Activated T-cell treated with anti-CD3 and anti-CD28 coated beads, Interleukin-2, amount 50 U/mL, for 1 hour (primary cell): ENCODE data around the gene SLC16A10.
"Not testable (repeated sequence)": the region's sequence is repeated elsewhere in the genome, so short reads cannot be mapped to it uniquely, and the experiment has no call there.

Source experiments
- DNase-seq: peaks from one replicate; pipeline ENCODE4 v3.0.0-alpha.2; 2020

SLC16A10 gene

DNA sequence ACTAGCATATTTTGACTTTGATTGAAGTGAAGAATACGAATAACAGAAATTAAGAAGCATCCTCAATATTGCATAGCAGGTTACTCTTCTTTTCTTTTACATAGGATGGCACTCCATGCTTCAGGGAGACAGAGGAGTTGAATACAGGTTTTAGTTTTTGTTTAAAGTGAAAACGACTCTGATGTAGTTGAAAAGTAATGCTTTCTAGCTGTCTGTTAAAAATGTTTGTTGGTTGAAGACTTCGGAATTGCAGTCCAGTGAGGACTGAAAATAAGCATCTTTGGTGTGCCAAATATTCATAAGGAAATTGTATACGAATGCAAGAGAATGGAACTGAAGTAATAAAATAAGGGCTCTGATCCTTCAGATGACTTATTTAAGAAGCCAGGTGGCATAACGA lies 618 bp upstream of the SLC16A10 start:
- DNase-seq: no peak

DNA sequence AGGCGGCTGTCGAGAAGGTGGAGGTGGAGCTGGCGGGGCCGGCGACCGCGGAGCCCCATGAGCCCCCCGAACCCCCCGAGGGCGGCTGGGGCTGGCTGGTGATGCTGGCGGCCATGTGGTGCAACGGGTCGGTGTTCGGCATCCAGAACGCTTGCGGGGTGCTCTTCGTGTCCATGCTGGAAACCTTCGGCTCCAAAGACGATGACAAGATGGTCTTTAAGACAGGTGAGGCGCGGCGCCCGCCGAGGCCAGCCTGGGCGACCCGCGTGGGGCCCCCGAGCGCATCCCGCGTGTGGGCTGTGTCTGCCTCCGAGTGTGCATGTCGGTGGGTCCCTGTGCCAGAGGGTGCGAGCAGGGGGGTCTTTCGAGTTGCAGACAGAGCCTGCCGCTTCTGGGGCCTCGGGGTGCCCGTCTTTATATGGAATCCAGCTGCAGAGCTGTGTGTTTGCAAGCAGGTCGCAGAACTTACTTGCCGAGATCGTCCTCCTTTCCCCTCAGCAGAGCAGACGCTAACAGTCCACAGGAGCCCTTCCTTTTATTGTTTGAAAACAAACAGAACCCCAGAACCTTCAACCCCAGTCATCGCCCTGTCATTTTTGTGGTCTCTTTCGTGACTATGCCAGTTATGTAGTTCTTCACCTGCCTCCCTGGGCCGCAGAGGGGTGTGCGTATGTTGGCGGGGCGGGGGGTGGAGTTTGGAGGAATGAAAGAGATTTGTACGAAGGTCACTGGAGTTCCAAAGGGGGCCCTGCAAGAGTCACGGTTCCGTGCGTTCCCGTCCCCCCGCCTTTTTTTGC lies 766 bp downstream of the SLC16A10 start:
- DNase-seq: peak; percentile 71

DNA sequence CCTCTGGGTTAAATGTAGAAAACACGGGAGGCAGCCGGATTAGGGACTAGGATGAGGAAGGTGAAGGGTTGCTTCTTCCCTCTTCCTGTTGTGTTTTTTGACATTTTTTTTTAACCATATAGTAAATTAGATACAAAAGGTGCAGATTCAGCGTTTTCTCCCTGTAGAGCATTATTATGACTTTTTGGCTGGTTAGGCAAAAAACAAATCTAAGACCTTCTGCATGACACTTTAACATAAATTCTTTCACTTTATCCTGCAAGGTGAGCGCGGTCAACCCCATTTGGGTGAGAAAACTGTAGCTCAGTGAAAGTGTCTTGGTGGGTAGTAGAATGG lies 1.3 kb downstream of the SLC16A10 start:
- no peak for DNase-seq

DNA sequence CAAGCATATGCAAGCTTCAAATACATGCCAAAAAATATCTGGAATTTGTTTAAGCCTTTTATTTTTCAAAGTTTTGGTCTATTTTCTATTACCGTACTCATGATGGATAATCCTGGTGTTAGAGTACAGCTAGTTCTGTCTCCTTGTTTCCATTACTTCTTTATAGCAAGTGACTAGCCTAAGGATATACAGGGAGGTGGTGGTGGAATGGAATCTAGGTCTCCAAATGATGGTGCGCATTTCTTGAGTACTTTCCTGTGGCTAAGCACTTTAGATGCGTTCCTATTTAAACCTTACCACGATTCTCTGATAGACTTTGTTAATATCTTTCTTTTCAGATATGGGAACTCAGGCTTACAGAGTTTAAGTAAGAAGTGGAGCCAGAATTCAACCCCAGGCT lies 3.5 kb downstream of the SLC16A10 start:
- DNase-seq: no peak

DNA sequence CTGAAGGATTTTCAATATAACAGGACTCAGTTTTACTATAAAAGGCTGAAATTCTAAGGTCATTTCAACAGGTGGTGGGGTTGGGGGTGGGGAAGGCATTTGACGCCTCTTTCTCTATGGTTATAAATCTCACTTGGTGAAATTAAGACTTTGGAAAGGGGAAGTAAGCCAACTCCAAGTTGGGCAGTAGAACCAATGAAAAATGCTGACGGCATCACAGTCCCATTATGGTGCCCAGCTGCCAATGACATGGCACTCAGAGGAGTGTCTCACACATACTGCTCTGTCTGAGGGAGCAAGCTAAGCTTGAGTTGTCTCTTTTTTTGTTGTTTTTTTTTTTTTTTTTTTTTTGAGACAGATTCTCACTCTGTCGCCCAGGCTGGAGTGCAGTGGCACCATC lies 4.7 kb downstream of the SLC16A10 start:
- DNase-seq: no peak

DNA sequence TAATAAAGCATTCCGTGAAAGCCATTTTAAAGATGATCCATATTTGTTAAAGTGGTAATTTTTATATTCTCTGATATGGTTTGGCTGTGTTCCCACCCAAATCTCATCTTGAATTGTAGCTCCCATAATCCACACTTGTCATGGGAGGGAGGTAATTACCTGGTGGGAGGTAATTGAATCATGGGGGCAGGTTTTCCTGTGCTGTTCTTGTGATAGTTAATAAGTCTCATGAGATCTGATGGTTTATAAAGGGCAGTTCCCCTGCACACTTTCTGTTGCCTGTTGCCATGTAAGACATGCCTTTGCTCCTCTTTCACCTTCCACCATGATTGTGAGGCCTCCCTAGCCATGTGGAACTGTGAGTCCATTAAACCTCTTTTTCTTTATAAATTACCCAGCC lies 8.2 kb downstream of the SLC16A10 start:
- not testable (repeated sequence) for DNase-seq

DNA sequence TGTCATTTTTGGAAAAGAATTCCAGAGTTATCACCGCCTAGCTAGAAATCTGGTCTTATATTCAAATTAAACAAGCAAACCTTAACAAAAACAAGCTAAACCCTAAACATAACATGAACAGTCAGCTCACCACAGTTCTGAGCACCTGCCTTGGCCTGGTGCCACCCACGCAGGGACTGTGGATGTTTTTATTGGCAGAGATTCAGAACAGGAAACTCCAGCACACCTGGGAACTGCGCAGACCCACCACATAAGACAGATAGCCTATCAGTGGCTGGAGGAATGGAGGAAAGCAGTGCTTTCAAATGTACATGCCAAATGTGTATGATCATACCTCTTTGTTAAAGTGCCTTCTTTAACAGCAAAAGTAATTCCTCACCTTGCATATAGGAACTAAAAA lies 8.9 kb downstream of the SLC16A10 start:
- DNase-seq: peak; percentile 56

DNA sequence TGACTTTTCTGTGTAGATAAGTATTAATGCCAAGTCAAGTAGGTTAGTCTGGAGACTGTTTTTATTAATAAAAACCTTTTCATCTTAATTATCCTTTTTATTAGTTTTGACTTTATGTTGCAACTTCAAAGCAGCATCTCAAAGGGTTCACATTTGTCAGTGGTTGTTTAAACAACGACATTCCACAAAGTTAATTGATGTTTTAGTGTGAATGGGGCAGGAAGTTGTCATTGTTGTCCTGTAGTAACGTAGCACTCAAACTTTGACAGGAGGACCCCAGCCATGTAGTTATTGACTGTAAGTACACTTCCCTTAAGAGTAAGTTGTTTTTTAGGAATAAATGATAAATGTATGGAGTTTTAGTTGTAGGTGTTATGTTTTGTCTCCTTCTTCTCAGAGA lies 11.3 kb downstream of the SLC16A10 start:
- no peak for DNase-seq

DNA sequence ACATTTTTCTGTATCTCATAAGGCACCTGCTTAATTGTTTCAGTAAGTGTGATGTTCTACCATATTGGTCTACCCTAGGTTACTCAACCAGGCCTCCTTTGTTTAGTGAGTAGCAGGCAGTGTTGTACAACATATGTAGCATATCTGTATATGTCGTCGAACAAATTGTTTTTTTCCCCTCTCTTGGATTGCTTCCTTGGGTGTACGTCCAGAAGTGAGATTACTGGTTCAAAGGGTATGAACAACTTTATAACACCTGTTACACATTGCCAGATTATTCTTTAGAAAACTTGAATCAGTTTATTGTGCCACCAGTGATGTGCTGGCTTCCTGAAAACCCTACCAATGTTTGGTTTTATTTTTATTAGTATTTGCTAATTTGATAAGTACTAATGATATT lies 14.7 kb downstream of the SLC16A10 start:
- no peak for DNase-seq

DNA sequence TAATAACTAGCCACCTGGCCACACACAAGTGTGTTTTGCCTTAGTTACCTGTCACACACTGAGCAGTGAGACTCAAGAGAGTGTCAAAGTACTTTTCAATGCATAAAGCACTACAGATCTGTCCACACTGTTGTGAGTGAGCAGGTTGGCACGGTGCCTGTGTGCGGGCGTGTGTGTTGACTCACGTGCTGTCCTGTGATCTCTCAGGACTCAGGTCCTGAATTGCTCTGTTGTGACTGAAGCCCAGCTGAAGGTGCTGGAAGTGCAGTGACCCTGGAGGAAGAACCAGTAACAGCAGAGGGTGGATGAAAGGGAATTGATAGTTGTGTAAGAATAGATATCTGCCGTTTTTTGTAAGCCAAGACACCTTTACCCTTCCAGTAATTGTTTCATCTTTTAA lies 18.3 kb downstream of the SLC16A10 start:
- DNase-seq: no peak

DNA sequence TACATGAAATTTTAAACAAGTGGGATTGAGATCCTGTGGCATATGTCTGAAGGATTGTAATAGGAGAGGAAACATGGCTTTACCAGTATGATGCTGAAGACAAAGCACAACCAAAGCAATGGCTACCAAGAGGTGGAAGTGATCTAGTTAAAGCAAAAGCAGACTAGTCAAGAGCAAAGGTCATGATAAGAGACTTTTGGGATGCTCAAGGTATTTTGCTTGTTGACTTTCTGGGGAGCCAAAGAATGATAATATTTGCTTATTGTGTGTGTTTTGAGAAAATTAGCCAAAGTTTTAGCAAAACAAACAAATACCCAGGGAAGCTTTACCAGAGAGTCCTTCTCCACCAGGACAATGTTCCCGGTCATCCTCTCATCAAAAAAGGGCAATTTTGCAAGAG lies 20.3 kb downstream of the SLC16A10 start:
- DNase-seq: no peak

DNA sequence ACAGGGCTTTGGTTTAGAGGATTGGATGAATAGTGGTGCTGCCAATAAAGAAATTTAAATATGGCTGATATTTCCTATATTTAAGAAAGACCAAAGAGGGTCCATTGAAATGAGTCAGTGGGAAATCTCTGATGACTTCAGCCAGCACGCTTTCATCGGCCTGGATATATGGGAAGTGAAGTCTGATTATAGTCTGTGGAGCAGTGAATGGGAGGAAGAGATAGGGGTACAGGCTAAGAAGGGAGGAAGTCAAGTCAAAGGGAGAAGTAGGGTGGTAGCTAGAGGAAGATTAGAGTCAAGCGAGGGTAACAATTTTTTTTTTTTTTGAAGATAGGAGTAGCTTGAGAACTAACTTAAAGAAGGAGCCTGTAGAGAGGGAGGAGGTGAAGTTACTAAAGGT lies 22.7 kb downstream of the SLC16A10 start:
- DNase-seq: no peak

DNA sequence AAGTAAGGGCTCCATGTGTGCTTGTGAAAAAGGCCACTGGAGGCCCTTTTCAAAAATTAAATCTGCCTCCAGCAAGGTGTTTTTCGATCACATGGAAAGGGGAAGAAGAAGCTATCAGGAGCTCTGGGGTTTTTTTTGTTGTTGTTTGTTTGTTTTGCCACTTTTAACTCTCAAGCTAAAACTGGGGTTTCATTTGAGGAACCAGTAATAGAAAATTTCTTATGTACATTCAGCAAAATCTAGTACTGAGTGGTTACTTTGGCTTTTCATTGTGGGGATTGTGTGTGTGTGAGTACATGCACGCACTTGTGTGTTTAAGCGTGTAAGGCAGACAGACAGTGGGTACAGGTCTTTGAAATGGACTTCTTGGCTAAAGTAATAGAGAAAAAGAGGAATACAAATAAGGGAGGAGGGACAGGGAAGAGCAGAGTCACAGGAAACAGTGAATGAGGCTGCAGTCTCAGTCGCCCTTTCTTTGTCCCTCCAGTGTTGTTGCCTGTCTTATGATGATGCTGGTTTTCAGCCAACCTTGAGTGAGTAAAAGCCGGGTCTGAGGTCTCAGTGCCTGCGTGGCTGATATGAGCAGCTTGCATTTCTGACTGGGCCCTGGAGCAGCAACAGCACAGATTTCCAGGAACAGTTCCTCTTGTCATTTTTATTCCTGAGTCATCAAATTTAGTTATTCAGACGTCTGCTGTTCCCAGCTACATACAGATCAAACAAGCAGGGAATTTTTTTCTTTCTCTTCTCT lies 26.2 kb downstream of the SLC16A10 start:
- DNase-seq: peak; percentile 40

DNA sequence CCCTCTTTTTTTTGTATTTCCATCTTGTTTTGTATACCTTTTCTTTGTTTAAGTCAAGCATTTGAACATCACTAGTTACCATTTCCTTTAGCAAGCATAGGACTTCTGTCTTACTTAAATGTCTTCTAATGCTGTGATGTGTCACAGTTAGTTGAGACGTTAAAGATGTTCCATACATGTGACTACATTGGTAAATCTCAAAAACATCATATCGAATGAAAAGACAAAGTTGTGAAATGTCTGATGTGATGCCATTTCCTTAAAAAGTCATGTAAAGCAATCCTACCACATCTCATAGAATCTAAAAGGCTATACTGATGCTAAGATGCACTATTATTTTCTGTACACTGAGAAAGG lies 26.8 kb downstream of the SLC16A10 start:
- DNase-seq: no peak

DNA sequence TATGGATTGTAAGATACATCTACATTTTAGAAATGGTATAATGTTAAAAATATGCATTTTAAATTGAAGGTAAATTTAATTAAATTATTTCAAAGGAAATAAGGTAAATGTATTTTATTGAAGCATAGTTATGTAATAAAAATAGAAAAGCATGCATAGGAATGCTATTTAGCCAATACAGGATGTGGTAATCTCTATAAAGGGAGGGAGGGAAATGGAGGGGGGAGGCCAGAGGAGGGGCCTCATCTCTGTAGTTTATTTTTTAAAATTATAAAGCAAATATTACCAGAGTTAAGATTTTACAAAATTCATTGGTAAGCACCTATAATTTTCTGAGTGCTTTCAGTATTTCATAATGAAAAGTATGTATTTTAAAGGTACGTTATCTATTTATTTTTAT lies 27.2 kb downstream of the SLC16A10 start:
- DNase-seq: no peak

DNA sequence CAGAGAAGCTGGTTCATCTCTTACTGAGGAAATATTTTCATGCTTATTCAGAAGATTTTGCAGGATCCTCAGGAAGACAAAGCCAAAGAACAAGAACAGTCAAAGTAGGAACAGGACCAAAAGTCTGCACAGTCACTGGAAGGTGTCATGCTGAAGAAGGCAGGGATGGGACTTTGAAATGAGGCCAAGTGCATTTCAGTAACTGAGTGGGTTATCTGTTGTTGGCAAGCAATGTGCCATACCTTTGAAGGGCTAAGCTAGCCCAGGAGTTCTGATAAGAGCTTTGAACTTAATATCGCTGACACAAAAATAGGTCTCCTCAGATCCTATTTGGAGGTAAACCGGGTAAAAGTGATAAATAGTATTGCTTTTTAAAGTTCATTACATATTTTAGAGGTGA lies 31.5 kb downstream of the SLC16A10 start:
- DNase-seq: no peak

DNA sequence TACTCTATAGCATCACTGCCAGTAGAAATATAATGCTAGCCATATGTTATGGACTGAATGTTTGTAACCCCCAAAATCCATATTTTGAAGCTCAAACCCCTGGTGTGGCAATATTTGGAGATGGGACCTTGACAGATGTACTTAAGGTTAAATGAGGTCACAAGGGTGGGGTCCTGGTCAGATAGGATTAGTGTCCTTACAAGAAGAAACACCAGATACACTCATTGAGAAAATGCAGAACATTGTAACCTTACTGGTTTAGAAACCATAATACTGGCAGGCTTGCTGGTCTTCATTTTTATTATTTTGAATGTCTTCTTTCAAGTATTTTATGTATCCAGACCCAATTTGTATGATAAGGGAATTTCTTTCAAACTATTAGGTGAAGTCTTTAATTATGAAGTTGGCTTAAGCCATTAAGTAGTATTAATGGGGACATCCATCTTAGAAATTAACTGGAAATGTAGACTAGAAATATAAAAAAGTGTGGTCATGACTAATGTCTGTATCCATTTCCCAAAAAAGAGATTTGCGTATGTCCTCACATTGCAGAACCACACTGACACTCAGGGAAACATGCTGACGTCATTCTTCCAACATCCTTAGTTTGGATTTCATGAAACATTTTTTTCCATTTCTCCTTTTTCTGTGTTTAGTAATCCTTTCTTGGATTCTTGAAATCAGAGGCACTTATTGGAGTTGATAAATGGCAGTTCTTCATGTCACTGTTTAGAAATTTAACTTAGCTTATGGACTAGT lies 32.4 kb downstream of the SLC16A10 start:
- DNase-seq: no peak

DNA sequence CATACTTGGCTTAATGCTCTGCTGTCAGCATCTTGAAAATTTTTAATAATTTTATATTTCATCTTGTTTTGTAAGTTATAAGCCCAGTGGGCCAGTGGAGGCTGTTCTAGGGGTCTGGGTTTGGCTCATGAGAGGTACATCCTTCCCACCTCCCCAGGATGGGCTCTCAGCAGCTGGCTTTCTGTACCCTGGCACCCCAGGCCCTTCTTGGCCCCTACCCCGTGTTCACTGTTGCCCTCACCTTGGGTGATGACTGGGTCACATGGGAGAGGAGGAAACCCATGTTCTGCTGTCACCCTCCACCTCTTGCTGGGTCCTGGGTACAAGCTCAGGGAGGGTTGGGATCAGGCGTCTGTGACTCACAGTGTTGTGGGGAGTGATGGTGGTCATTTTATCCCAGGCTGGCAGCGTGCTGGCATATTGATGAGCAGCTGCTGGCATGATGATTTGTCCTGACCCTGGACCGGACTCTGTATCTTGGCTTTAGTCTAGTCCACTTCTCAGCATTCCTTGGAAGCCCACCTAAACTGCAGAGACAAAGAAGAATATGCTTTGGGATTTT lies 34.6 kb downstream of the SLC16A10 start:
- DNase-seq: no peak

DNA sequence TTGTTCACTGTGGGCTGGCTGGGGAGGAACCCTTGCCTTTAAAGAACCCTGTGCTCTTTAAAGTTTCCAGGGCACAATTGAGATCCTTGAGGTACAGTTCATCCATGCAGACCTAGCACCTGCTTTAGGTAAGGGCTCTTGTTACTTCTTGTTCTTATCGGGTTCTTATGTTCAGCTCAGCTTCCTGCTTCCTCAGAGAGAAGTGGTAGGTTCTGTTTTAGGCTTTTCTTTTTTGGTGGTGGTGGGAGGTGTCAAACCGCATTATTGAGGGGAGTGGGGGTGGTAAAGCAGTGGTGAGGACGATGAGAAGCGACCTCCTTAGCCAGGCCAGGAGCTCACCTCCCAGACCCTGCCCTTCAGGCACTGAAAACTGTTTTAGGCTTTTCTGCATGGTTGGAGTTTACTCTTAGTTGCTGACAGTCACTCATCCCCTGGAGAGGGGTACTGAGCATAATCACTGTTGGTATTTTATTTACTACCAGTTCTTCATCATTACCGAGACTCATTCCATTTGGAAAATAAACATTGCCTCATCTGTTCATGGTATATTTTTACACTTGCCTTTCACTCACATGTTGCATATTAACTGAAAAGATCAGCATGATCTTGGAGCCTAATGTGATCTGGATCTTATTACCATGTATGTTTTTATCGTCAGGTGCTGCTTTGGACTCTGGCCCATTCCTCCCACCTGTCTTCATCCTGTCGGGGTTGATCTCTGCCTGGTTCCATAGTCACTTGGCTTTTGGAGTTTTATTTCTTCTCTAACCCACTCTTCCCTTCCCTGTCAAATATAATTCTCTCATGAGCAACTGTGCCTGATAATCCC lies 35.4 kb downstream of the SLC16A10 start:
- no peak for DNase-seq

DNA sequence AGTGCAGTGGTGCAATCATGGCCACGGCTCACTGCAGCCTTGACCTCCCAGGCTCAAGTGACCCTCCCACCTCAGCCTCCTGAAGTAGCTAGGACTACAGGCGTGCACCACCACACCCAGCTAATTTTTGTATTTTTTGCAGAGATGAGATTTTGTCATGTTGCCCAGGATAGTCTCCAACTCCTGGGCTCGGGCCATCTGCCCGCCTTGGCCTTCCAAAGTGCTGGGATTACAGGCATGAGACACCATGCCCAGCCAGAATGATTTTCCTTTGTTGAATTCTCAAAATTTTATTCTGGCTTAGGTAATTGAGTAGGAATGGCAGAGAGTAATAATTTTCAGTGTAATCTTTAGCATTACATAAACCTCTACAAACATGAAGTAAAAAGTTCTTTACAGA lies 37.1 kb downstream of the SLC16A10 start:
- DNase-seq: no peak

DNA sequence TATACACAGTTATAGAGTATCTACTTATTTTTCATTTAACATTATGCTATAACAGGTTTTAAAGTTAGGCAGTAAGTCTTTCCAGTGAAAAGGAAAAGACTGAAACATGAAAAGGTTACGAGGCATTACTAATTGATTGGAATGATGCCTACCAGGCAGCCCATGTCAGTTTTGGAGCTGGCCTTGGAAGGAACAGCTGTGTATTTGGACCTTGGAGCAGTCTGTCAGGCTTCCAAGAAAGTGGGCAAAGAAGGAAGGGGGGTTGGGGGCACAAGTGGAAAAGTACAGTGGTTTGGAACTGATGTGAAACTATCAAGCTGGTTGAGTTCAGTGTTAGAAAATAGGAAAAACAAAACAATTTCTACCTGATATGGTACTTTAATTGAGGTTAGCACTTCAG lies 41.7 kb downstream of the SLC16A10 start:
- DNase-seq: no peak

DNA sequence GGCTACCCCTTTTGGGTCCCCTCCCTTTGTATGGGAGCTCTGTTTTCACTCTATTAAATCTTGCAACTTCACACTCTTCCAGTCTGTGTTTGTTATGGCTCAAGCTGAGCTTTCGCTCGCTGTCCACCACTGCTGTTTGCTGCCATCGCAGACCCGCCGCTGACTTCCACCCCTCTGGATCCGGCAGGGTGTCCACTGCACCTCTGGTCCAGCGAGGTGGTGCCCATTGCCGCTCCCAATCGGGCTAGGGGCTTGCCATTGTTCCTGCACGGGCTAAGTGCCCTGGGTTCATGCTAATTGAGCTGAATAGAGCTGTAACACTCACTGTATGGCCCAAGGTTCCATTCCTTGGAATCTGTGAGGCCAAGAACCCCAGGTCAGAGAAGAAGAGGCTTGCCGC lies 43.7 kb downstream of the SLC16A10 start:
- DNase-seq: not testable (repeated sequence)

DNA sequence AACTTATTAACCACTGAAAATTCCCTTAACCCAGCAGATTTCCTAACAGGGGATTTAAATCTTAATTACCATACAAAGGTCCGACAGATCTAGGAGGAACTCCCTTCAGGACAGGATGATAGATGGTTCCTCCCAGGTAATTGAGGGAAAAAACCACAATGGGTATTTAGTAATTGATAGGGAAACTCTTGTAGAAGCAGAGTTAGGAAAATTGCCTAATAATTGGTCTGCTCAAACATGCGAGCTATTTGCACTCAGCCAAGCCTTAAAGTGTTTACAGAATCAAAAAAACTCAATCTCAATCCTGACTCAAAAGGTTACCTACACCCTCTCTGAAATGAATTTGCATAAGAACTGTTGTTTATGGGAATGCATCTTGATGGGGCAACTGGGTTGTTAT lies 45.4 kb downstream of the SLC16A10 start:
- DNase-seq: not testable (repeated sequence)
